Stomach (tissue), 9 donors: Measurements from ENCODE around the gene AQP7. TPM values are rescaled to one million over a fixed set of nuclear protein-coding genes. Genes with fewer than 3 reads are reported as not detected.
"Not testable (repeated sequence)": the region's sequence is repeated elsewhere in the genome, so short reads cannot be mapped to it uniquely, and the experiment has no call there.

Source experiments
- DNase-seq, 2 donors: peaks; one replicate each; pipeline versions ENCODE4 v3.0.0 to v3.0.0-alpha.2; 2013 to 2019
- H3K27ac ChIP-seq, 5 donors: fragments of 200-600 bp in 4 of 5; sonication (generic) in 4 of 5; one replicate each; pipeline ENCODE4 v1.5.1; 2013 to 2019; ENCODE audit warnings: mild to moderate bottlenecking in 1 of 5, moderate library complexity in 1 of 5
- H3K27me3 ChIP-seq, 3 donors: fragments of 200-600 bp; sonication (generic); one replicate each; pipeline ENCODE4 v1.5.1; 2017 to 2019; ENCODE audit warnings: mixed run types in 1 of 3
- H3K36me3 ChIP-seq, 4 donors: fragments of 200-600 bp; sonication (generic); 1 replicate in 3 of 4; 2 replicates in 1 of 4; pipeline ENCODE4 v1.5.1; 2016 to 2019
- H3K4me1 ChIP-seq, 4 donors: fragments of 200-600 bp; sonication (generic); one replicate each; pipeline ENCODE4 v1.5.1; 2016 to 2019
- H3K4me3 ChIP-seq, 4 donors: fragments of 200-600 bp; sonication (generic) in 3 of 4; one replicate each; pipeline ENCODE4 v1.5.1; 2016 to 2019; ENCODE audit warnings: mild to moderate bottlenecking in 1 of 4
- H3K9me3 ChIP-seq, 4 donors: fragments of 200-600 bp; sonication (generic); one replicate each; pipeline ENCODE4 v1.5.1; 2016 to 2019
- CTCF ChIP-seq, 7 experiments: fragments of 450-650 bp in 4 of 7; fragments of 200-600 bp in 3 of 7; sonication (generic) in 3 of 7; IDR thresholded peaks; one replicate each; pipeline ENCODE4 v1.5.1; 2016 to 2019; ENCODE audit warnings: antibody characterized with exemption in 7 of 7, control low read depth in 2 of 7, mild to moderate bottlenecking in 1 of 7
- EP300 ChIP-seq: sonication (generic); formaldehyde crosslinking; IDR thresholded peaks from one replicate; pipeline ENCODE4 v1.6.1; 2017; ENCODE audit warnings: antibody characterized with exemption
- POLR2A ChIP-seq, 4 donors: fragments of 450-650 bp; IDR thresholded peaks; one replicate each; pipeline ENCODE4 v1.6.1; 2016; ENCODE audit warnings: antibody characterized with exemption in 4 of 4, control low read depth in 2 of 4, mild to moderate bottlenecking in 1 of 4, moderate library complexity in 1 of 4
- POLR2AphosphoS5 ChIP-seq, 3 donors: sonication (generic); formaldehyde crosslinking; IDR thresholded peaks; one replicate each; pipeline ENCODE4 v1.6.1; 2016; ENCODE audit warnings: antibody characterized with exemption in 3 of 3
- WGBS, 5 donors: extraction: QIAGEN DNeasy Blood & Tissue Kit in 3 of 5; methylation state at CpG; one replicate each; pipeline versions ENCODE4 v1.1.5 to v1.1.7; 2013 to 2018; 5-methylcytosine and 5-hydroxymethylcytosine counted together
- intact Hi-C: fragments of 100-400 bp; cut with DNase I; formaldehyde crosslinking; loops from one replicate; pipeline ENCODE4 v1.15.1; 2023; ENCODE audit warnings: low total_unique reads
- polyA plus RNA-seq, 3 donors: library from polyadenylated mRNA; stranded (reverse); fragments of 200-250 nt; gene quantifications; one replicate each; pipeline ENCODE4 v1.2.3, GENCODE V29; 2013
- total RNA-seq, 5 donors: library from RNA; depleted of rRNA; stranded (reverse); fragments of >200 nt; gene quantifications; one replicate each; pipeline versions ENCODE4 v1.1.0 to v1.2.3, GENCODE V29; 2014 to 2016
- donor health status: healthy with polysubstance abuse.
- donor health status: Bipolar disorder and iron deficiency.
- donor health status: healthy.

AQP7 gene
- total and polyA plus RNA-seq, 8 donors: 1.1 to 17.4 (median 3.3) TPM; not detected in 2

GRCh38 chr9:33395159-33395879, 7.0 kb downstream of the AQP7 start:
- WGBS, 5 donors: 45 to 78% (median 55%) methylated on average over 14 to 15 of the region's 15 CpGs
- H3K4me1 ChIP-seq: peaks cover 7 to 33% (median 22%) of the 10 kb centered on the region in 4 donors
- DNase-seq: peak; percentile 68 to 80
- peak overlapping the region in 1 of 4 donors; percentile 22 for H3K4me3 ChIP-seq
- H3K9me3 ChIP-seq, H3K27me3 ChIP-seq, intact Hi-C loops, H3K36me3 ChIP-seq: not testable (repeated sequence)
- H3K27ac ChIP-seq: peak overlapping the region in 1 of 5 donors; percentile 49

- DNase-seq, H3K36me3 ChIP-seq, intact Hi-C loops, H3K9me3 ChIP-seq, H3K4me3 ChIP-seq, H3K27me3 ChIP-seq: not testable (repeated sequence)
- Histone ChIP-seq H3K4me1 (peaks cover 7 to 36% (median 22%) of the 10 kb centered on the region in 4 donors), H3K27ac (peak overlapping the region in 1 of 5 donors; percentile 51)
- 65 to 85% (median 76%) methylated on average over 3 of the region's 3 CpGs for WGBS, 5 donors
Measured at GRCh38 chr9:33393986-33394385, 8.4 kb downstream of the AQP7 start.

- H3K27me3 ChIP-seq: no peaks in the 10 kb centered on the region
- H3K4me1 ChIP-seq: peaks cover 7 to 36% (median 22%) of the 10 kb centered on the region in 4 donors
- TF ChIP-seq EP300: no peak
- TF ChIP-seq POLR2A (IDR thresholded peaks at IDR 0.05): no peak
- TF ChIP-seq POLR2AphosphoS5 (IDR thresholded peaks at IDR 0.05): no peak
- TF ChIP-seq CTCF (IDR thresholded peaks at IDR 0.05): no peak
- peak overlapping the region in 2 of 5 donors; percentile 22 to 51 for H3K27ac ChIP-seq
- no peak overlapping the region for H3K4me3 ChIP-seq
- DNase-seq: no peak
- intact Hi-C loops: no loop called here
- no peaks in the 10 kb centered on the region for H3K9me3 ChIP-seq
- H3K36me3 ChIP-seq: no peaks in the 10 kb centered on the region
- 69 to 74% (median 73%) methylated on average over 11 of the region's 11 CpGs for WGBS, 5 donors
Measured at GRCh38 chr9:33393581-33393980, 8.8 kb downstream of the AQP7 start.

GRCh38 chr9:33392591-33393021, 9.8 kb downstream of the AQP7 start:
- DNase-seq, H3K36me3 ChIP-seq, H3K4me3 ChIP-seq, H3K27me3 ChIP-seq, H3K9me3 ChIP-seq, intact Hi-C loops: not testable (repeated sequence)
- H3K4me1 ChIP-seq: peaks cover 7 to 36% (median 22%) of the 10 kb centered on the region in 4 donors
- H3K27ac ChIP-seq: peak overlapping the region in 3 of 5 donors; percentile 1 to 51 (median 22)
- 56 to 84% (median 69%) methylated on average over 5 to 7 of the region's 7 CpGs for WGBS, 5 donors

- H3K36me3 ChIP-seq, intact Hi-C loops, H3K27me3 ChIP-seq, H3K9me3 ChIP-seq: not testable (repeated sequence)
- TF ChIP-seq POLR2AphosphoS5 (IDR thresholded peaks at IDR 0.05): peak; percentile 15 to 61 (median 39)
- 8 to 18% (median 11%) methylated on average over 7 to 9 of the region's 9 CpGs for WGBS, 5 donors
- H3K4me3 ChIP-seq: peak overlapping the region in 1 of 4 donors; percentile 3
- H3K27ac ChIP-seq: peak overlapping the region; percentile 54 to 82 (median 77)
- DNase-seq: peak; percentile 73 to 93
- peaks cover 7 to 36% (median 22%) of the 10 kb centered on the region in 4 donors for H3K4me1 ChIP-seq
Measured at GRCh38 chr9:33391111-33391771, 11.1 kb downstream of the AQP7 start.

GRCh38 chr9:33388110-33388994, 14.0 kb downstream of the AQP7 start:
- H3K27ac ChIP-seq: no peak overlapping the region
- no peaks in the 10 kb centered on the region for H3K9me3 ChIP-seq
- intact Hi-C loops: no loop called here
- peaks cover 7 to 32% (median 15%) of the 10 kb centered on the region in 4 donors for H3K4me1 ChIP-seq
- H3K4me3 ChIP-seq: no peak overlapping the region
- TF ChIP-seq POLR2AphosphoS5 (IDR thresholded peaks at IDR 0.05): no peak
- TF ChIP-seq CTCF (IDR thresholded peaks at IDR 0.05): no peak
- no peak for TF ChIP-seq POLR2A (IDR thresholded peaks at IDR 0.05)
- no peak for TF ChIP-seq EP300
- DNase-seq: no peak
- H3K27me3 ChIP-seq: no peaks in the 10 kb centered on the region
- no peaks in the 10 kb centered on the region for H3K36me3 ChIP-seq
- WGBS, 5 donors: 87 to 91% (median 89%) methylated on average over 15 of the region's 15 CpGs

- intact Hi-C loops, H3K9me3 ChIP-seq: not testable (repeated sequence)
Measured at GRCh38 chr9:33386998-33387397, 15.4 kb downstream of the AQP7 start.

GRCh38 chr9:33386641-33386996, 15.7 kb downstream of the AQP7 start:
- 91 to 95% (median 94%) methylated on average over 4 to 14 of the region's 14 CpGs for WGBS, 5 donors
- H3K4me3 ChIP-seq, H3K27ac ChIP-seq, H3K36me3 ChIP-seq, intact Hi-C loops, DNase-seq, H3K9me3 ChIP-seq, H3K27me3 ChIP-seq: not testable (repeated sequence)
- H3K4me1 ChIP-seq: peaks cover 7 to 16% (median 9%) of the 10 kb centered on the region in 4 donors

More at GRCh38 chr9:33386998-33387397, 15.4 kb downstream of the AQP7 start:
- H3K27ac ChIP-seq, H3K4me3 ChIP-seq, H3K27me3 ChIP-seq, DNase-seq, H3K36me3 ChIP-seq: not testable (repeated sequence)
- WGBS, 5 donors: 75 to 80% (median 77%) methylated on average over 6 to 9 of the region's 9 CpGs
- peaks cover 7 to 20% (median 12%) of the 10 kb centered on the region in 4 donors for H3K4me1 ChIP-seq
